T-helper 1 cell treated with Interleukin-12 subunit alpha and Interleukin-12 subunit beta and Interleukin-4 antibody, amounts not matched to agents 30 μg/mL and 1 μg/mL, for 36 hours (primary cell): ENCODE results near the gene TNFSF8.

Experiments
- H3K27ac Mint-ChIP-seq: one replicate; pipeline ENCODE4 v1.8.0; 2021; ENCODE audit warnings: mild to moderate bottlenecking, mixed read lengths
- H3K27me3 Mint-ChIP-seq: one replicate; pipeline ENCODE4 v1.8.0; 2021; ENCODE audit warnings: low read depth, mixed read lengths
- H3K36me3 Mint-ChIP-seq: one replicate; pipeline ENCODE4 v1.8.0; 2021; ENCODE audit warnings: low read depth, mixed read lengths
- H3K4me1 Mint-ChIP-seq: one replicate; pipeline ENCODE4 v1.8.0; 2021; ENCODE audit warnings: low read depth, mixed read lengths
- H3K4me3 Mint-ChIP-seq: one replicate; pipeline ENCODE4 v1.8.0; 2021; ENCODE audit warnings: mild to moderate bottlenecking, moderate library complexity, mixed read lengths
- H3K9me3 Mint-ChIP-seq: one replicate; pipeline ENCODE4 v1.8.0; 2021; ENCODE audit warnings: mixed read lengths

Gene TNFSF8

GRCh38 chr9:114905170-114905940 is 25.0 kb downstream of the TNFSF8 start:
- peaks cover 72% of the 10 kb centered on the region for H3K4me1 Mint-ChIP-seq
- H3K4me3 Mint-ChIP-seq: peak overlapping the region; percentile 80
- peaks cover 92% of the 10 kb centered on the region for H3K36me3 Mint-ChIP-seq
- H3K9me3 Mint-ChIP-seq: no peaks in the 10 kb centered on the region
- no peaks in the 10 kb centered on the region for H3K27me3 Mint-ChIP-seq
- H3K27ac Mint-ChIP-seq: peak overlapping the region; percentile 51

- Mint-ChIP-seq H3K27ac (peak overlapping the region; percentile 88), H3K4me1 (peaks cover 49% of the 10 kb centered on the region), H3K9me3 (no peaks in the 10 kb centered on the region), H3K4me3 (peak overlapping the region; percentile 80), H3K36me3 (peaks cover 70% of the 10 kb centered on the region), H3K27me3 (no peaks in the 10 kb centered on the region)
Measured at GRCh38 chr9:114902786-114903524, 27.4 kb downstream of the TNFSF8 start.

DNA sequence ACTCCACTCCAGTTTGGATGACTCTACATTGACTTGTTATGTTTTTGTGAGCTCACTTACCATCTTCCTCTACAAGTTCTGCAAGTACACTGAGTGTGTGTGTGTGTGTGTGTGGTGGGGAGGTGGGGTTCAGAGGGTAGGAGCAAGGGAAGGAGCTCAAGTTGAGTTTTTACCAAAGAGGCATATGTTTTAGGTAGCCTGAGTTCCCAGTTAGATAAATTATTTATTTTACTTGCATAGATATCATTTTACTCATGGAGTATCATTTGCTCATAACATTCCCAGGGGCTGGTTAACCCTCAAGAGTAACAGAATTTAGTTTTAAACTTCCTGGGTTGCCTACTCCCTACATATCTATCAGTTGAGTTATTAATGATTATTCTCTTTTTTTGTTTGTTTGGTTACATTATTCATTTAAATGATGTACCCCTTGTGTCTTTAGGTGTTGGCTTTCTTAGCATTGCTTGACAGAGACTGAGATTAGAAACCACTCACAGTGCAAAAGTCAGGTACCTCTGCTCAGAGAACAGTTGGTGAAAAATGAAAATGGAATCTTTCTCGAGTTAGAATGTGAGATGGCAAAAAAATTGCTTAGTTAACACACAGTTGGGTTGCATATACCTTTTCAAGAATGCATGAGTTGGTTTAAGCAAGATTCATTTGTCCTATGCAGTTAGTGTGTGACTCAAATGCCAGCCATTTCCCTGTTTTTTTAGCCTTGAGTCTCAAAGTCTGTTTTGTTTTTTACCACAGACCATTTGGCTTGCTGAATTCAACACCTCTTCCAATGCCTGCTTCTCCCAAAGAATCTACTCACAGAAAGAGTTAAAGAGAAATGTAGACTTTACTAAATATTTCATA is 29.2 kb downstream of the TNFSF8 start:
- H3K9me3 Mint-ChIP-seq: no peaks in the 10 kb centered on the region
- peaks cover 61% of the 10 kb centered on the region for H3K36me3 Mint-ChIP-seq
- H3K27ac Mint-ChIP-seq: peak overlapping the region; percentile 78
- H3K4me1 Mint-ChIP-seq: peaks cover 39% of the 10 kb centered on the region
- H3K27me3 Mint-ChIP-seq: no peaks in the 10 kb centered on the region
- peak overlapping the region; percentile 23 for H3K4me3 Mint-ChIP-seq

DNA sequence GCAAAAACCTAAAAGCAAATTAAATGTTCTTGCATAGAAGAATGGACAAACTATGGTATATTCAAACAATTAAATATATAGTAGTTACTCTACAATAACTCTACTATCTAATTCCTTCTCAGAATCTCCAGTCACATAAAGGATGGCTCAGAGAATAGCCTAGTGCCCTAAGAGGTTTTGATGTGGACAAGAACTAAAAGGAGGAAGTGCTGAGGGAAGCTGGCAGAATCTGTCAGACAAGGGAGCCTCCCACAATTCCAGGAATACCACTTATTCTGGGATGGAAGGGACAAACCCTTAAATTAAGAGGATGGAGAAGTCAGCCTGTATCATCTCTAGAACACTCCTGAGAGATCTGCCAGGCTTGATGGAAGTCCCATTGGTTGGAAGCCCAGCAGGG is 30.4 kb downstream of the TNFSF8 start:
- no peak overlapping the region for H3K27ac Mint-ChIP-seq
- peaks cover 5% of the 10 kb centered on the region for H3K9me3 Mint-ChIP-seq
- no peak overlapping the region for H3K4me3 Mint-ChIP-seq
- H3K36me3 Mint-ChIP-seq: peaks cover 63% of the 10 kb centered on the region
- H3K27me3 Mint-ChIP-seq: no peaks in the 10 kb centered on the region
- peaks cover 42% of the 10 kb centered on the region for H3K4me1 Mint-ChIP-seq

GRCh38 chr9:114899461-114899860 is 30.9 kb downstream of the TNFSF8 start:
- H3K4me1 Mint-ChIP-seq: peaks cover 40% of the 10 kb centered on the region

GRCh38 chr9:114898741-114899140 is 31.6 kb downstream of the TNFSF8 start:
- Mint-ChIP-seq H3K27me3 (no peaks in the 10 kb centered on the region), H3K4me3 (no peak overlapping the region), H3K27ac (no peak overlapping the region), H3K9me3 (peaks cover 10% of the 10 kb centered on the region), H3K4me1 (peaks cover 40% of the 10 kb centered on the region), H3K36me3 (peaks cover 62% of the 10 kb centered on the region)

More at GRCh38 chr9:114899461-114899860, 30.9 kb downstream of the TNFSF8 start:
- no peak overlapping the region for H3K4me3 Mint-ChIP-seq
- H3K27ac Mint-ChIP-seq: no peak overlapping the region
- peaks cover 5% of the 10 kb centered on the region for H3K9me3 Mint-ChIP-seq
- H3K27me3 Mint-ChIP-seq: no peaks in the 10 kb centered on the region
- H3K36me3 Mint-ChIP-seq: peaks cover 62% of the 10 kb centered on the region

GRCh38 chr9:114897196-114897595 is 33.2 kb downstream of the TNFSF8 start:
- H3K9me3 Mint-ChIP-seq: peaks cover 14% of the 10 kb centered on the region
- H3K36me3 Mint-ChIP-seq: peaks cover 56% of the 10 kb centered on the region
- H3K4me1 Mint-ChIP-seq: peaks cover 35% of the 10 kb centered on the region
- no peak overlapping the region for H3K27ac Mint-ChIP-seq
- H3K27me3 Mint-ChIP-seq: no peaks in the 10 kb centered on the region
- H3K4me3 Mint-ChIP-seq: no peak overlapping the region

- Mint-ChIP-seq H3K4me3 (no peak overlapping the region), H3K9me3 (peaks cover 17% of the 10 kb centered on the region), H3K36me3 (peaks cover 50% of the 10 kb centered on the region), H3K27ac (peak overlapping the region; percentile 9), H3K4me1 (peaks cover 37% of the 10 kb centered on the region), H3K27me3 (no peaks in the 10 kb centered on the region)
Measured at GRCh38 chr9:114896344-114896743, 34.0 kb downstream of the TNFSF8 start.

DNA sequence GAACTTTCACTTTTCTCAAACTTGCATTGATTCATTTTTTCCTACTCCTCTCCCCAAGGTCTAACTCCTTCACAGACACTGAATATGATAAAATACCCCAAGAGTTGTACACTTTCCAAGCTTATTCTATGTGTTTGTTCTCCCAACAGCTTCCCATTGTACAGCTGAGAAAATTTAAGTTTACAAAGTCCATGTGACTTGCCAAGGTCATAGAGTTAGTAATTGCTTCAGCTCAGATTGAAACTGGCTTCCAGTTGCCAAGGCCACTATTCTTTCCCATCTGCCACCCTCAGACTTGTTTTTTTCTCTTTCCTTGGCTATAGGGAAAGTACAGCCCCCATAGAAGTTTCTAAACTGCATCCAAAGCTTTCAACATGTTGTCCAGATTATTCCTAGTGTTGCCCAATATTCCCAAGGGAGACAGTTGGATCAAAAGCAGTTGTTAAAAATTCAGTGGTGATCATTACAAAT is 34.8 kb downstream of the TNFSF8 start:
- H3K27ac Mint-ChIP-seq: peak overlapping the region; percentile 91
- H3K9me3 Mint-ChIP-seq: peaks cover 24% of the 10 kb centered on the region
- H3K4me3 Mint-ChIP-seq: no peak overlapping the region
- H3K4me1 Mint-ChIP-seq: peaks cover 44% of the 10 kb centered on the region
- no peaks in the 10 kb centered on the region for H3K27me3 Mint-ChIP-seq
- peaks cover 50% of the 10 kb centered on the region for H3K36me3 Mint-ChIP-seq

DNA sequence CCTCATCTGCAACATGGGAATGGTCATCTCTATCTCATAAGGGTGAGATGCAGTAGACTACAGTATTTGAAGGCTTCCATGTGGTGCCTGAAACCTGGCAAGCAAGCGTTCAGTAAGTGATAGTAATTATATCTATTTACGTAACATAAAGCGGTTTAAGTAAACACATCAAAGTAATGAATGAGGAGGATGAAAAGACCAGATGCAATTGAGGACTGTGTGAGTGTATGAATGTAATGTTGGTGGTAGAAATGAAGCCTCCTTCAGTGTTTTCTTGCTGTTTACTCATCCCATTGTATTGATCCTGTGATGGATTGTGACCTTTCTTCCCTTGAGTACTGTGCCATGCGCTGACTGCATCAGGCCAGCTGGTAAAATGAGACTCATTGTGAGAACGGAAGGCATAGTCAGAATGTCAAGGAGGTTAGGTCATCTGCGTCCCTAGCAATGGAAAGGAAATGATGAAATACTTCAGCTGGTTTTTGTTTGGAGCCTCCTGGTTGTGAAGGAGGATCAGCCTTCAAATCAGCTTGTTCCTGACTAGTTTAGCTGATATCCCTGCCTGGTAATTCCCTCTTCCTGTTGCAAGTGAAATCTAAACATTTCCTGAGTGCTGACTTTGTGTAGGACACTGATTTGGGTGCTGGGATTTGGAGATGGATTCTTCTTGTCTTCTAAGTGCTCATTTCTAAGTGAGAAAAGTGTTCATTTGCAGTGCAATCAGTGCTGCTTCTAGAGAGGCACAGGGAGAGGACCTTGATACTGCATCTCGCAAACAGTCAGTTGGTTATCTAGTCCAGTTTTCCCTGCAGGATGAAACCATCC is 35.6 kb downstream of the TNFSF8 start:
- Mint-ChIP-seq H3K27ac (peak overlapping the region; percentile 91), H3K36me3 (peaks cover 54% of the 10 kb centered on the region), H3K4me1 (peaks cover 51% of the 10 kb centered on the region), H3K27me3 (no peaks in the 10 kb centered on the region), H3K4me3 (peak overlapping the region; percentile 5), H3K9me3 (peaks cover 24% of the 10 kb centered on the region)

GRCh38 chr9:114894206-114894605 is 36.2 kb downstream of the TNFSF8 start:
- Mint-ChIP-seq H3K4me3 (peak overlapping the region; percentile 49), H3K9me3 (peaks cover 24% of the 10 kb centered on the region), H3K36me3 (peaks cover 57% of the 10 kb centered on the region), H3K4me1 (peaks cover 57% of the 10 kb centered on the region), H3K27ac (peak overlapping the region; percentile 91), H3K27me3 (no peaks in the 10 kb centered on the region)

DNA sequence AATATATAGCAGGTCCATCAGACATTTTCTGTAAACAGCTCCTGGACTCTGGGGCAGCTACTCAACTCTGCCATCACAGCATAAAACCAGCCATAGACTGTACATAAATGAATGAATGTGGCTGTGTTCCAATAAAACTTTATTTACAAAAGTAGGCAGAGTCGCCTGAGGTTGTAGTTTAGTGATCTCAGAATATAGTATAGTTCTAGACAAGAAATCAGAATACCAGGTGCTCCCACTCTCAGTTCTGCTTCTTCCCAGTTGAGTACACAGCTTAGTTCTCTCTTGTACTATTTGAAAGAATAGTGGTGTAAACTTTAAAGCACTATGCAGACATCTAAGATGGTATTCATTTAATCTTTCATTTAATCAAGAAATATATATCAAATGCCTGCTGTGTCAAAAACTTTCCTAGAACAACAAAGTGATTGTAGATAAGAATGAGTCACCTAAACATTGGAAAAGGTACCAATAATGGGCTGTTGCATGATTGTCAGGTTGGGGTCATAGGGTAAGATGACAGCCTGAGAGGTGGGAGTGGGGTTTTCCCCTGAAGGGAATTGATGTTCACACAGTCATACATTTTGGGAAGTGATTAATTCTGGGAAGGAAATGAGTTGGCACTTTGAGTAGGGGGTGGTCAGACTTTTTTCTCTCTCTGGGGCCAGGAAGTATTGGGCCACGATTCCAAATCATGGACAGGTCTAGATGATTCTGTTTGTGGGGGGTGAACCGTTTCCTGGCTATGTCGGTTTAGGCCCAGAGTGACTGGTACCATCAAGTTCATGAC is 37.0 kb downstream of the TNFSF8 start:
- H3K4me1 Mint-ChIP-seq: peaks cover 65% of the 10 kb centered on the region
- peak overlapping the region; percentile 49 for H3K4me3 Mint-ChIP-seq
- H3K36me3 Mint-ChIP-seq: peaks cover 58% of the 10 kb centered on the region
- H3K9me3 Mint-ChIP-seq: peaks cover 24% of the 10 kb centered on the region
- no peaks in the 10 kb centered on the region for H3K27me3 Mint-ChIP-seq
- H3K27ac Mint-ChIP-seq: peak overlapping the region; percentile 91

- peak overlapping the region; percentile 33 for H3K4me3 Mint-ChIP-seq
- peaks cover 37% of the 10 kb centered on the region for H3K9me3 Mint-ChIP-seq
- H3K27ac Mint-ChIP-seq: peak overlapping the region; percentile 76
- peaks cover 49% of the 10 kb centered on the region for H3K36me3 Mint-ChIP-seq
- no peaks in the 10 kb centered on the region for H3K27me3 Mint-ChIP-seq
- H3K4me1 Mint-ChIP-seq: peaks cover 53% of the 10 kb centered on the region
Measured at GRCh38 chr9:114889802-114890224, 40.6 kb downstream of the TNFSF8 start.
